ENCODE results near the gene TSC2. TPM values are rescaled to one million over a fixed set of nuclear protein-coding genes. Genes with fewer than 3 reads are reported as not detected.

The TSC2 gene
- polyA plus RNA-seq, 3 donors = 11.7 to 95.1 (median 20.8) TPM

DNA sequence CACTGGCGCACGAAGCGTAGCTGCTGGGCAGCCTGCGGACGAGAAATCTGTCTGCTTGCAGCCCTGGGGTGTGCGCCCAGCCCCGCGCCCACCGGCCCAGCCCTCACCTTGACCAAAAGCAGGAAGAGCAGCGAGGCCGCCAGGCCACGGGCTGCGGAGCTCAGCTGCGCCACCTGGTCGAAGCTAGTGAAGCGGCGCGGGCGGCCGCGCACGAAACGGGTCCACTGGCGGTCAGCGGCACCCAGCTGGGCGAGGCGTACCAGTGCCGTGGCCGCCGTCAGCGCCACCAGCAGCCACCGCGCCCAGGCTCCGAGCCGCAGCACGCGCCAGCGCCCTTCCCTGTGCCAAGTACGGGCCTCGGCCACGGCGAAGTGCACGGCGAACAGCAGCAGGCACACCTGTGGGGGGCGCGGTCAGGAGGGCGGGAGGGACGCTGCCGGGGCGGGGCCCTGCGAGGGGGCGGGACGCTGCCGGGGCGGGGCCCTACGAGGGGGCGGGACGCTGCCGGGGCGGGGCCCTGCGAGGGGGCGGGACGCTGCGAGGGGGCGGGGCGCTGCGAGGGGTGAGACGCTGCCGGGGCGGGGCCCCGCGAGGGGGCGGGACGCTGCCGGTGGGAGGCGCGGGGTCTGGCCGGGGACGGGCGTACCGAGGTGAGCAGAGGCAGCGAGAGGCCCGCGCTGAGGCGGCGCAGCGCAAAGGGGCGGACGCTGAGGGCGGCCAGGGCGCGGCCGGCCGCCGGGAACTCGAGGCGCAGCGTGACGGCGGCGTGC is 43.2 kb downstream of the TSC2 start:
- H3K4me3 ChIP-seq (replicated peaks in 1 of 3; ENCODE audit: low read depth in 2 of 3, low read length in 3 of 3) = no peak overlapping the region
- H3K36me3 ChIP-seq (replicated peaks in 1 of 2; ENCODE audit: control insufficient read depth in 1 of 2, insufficient read depth in 2 of 2, low read length in 2 of 2) = peaks cover 54 to 57% of the 10 kb centered on the region in 2 donors
- H3K4me1 ChIP-seq (ENCODE audit: control insufficient read depth in 1 of 2, insufficient read depth in 2 of 2, low read length in 2 of 2) = no peaks in the 10 kb centered on the region
- no peaks in the 10 kb centered on the region for H3K9me3 ChIP-seq (replicated peaks in 1 of 2; ENCODE audit: control insufficient read depth in 1 of 2, insufficient read depth in 1 of 2, low read length in 2 of 2)
- no peaks in the 10 kb centered on the region for H3K79me2 ChIP-seq (ENCODE audit: insufficient read depth, low read length)
- H3K4me1 Mint-ChIP-seq = no peaks in the 10 kb centered on the region
- no peak overlapping the region for H2AFZ ChIP-seq (ENCODE audit: insufficient read depth, low read depth, low read length, poor library complexity, severe bottlenecking)
- DNase-seq = no peak
- no peak overlapping the region for H3K9ac ChIP-seq (ENCODE audit: insufficient read depth, low read length, poor library complexity, severe bottlenecking)
- WGBS (ENCODE audit: insufficient coverage) = 95% methylated on average over 80 of the region's 101 CpGs
- H3K36me3 Mint-ChIP-seq = peaks cover 31 to 64% of the 10 kb centered on the region in 2 donors
- H4K20me1 ChIP-seq (ENCODE audit: insufficient read depth, low read length) = no peaks in the 10 kb centered on the region
- H3K27me3 ChIP-seq (ENCODE audit: control insufficient read depth in 2 of 2, insufficient read depth in 2 of 2, low read length in 2 of 2) = no peaks in the 10 kb centered on the region
- H3K27ac ChIP-seq (ENCODE audit: low read depth in 1 of 2, low read length in 2 of 2) = no peak overlapping the region
- no peak for TF ChIP-seq CTCF (IDR thresholded peaks at IDR 0.05)
- intact Hi-C loops (cut with micrococcal nuclease) = no loop called here
- no peaks in the 10 kb centered on the region for H3K27me3 Mint-ChIP-seq (ENCODE audit: low read depth in 3 of 3)
- H3K4me3 Mint-ChIP-seq = no peak overlapping the region
- no peak overlapping the region for H3K27ac Mint-ChIP-seq
- peaks cover 0 to 2% (median 0%) of the 10 kb centered on the region in 7 donors for H3K9me3 Mint-ChIP-seq
- no peak overlapping the region for H3K4me2 ChIP-seq (replicated peaks; ENCODE audit: extremely low read depth, low read length, poor library complexity, severe bottlenecking)

GRCh38 chr16:2091547-2092255 is 43.9 kb downstream of the TSC2 start:
- TF ChIP-seq CTCF (IDR thresholded peaks at IDR 0.05) = no peak
- Histone ChIP-seq H3K9ac (ENCODE audit: insufficient read depth, low read length, poor library complexity, severe bottlenecking) (no peak overlapping the region), H3K79me2 (ENCODE audit: insufficient read depth, low read length) (no peaks in the 10 kb centered on the region), H3K4me3 (replicated peaks in 1 of 3; ENCODE audit: low read depth in 2 of 3, low read length in 3 of 3) (no peak overlapping the region), H3K36me3 (replicated peaks in 1 of 2; ENCODE audit: control insufficient read depth in 1 of 2, insufficient read depth in 2 of 2, low read length in 2 of 2) (peaks cover 51 to 53% of the 10 kb centered on the region in 2 donors), H3K4me1 (ENCODE audit: control insufficient read depth in 1 of 2, insufficient read depth in 2 of 2, low read length in 2 of 2) (no peaks in the 10 kb centered on the region), H3K9me3 (replicated peaks in 1 of 2; ENCODE audit: control insufficient read depth in 1 of 2, insufficient read depth in 1 of 2, low read length in 2 of 2) (no peaks in the 10 kb centered on the region), H4K20me1 (ENCODE audit: insufficient read depth, low read length) (no peaks in the 10 kb centered on the region), H3K4me2 (replicated peaks; ENCODE audit: extremely low read depth, low read length, poor library complexity, severe bottlenecking) (no peak overlapping the region), H3K27ac (ENCODE audit: low read depth in 1 of 2, low read length in 2 of 2) (no peak overlapping the region), H3K27me3 (ENCODE audit: control insufficient read depth in 2 of 2, insufficient read depth in 2 of 2, low read length in 2 of 2) (no peaks in the 10 kb centered on the region), H2AFZ (ENCODE audit: insufficient read depth, low read depth, low read length, poor library complexity, severe bottlenecking) (no peak overlapping the region)
- Mint-ChIP-seq H3K4me3 (no peak overlapping the region), H3K27me3 (ENCODE audit: low read depth in 3 of 3) (no peaks in the 10 kb centered on the region), H3K9me3 (peaks cover 0 to 2% (median 0%) of the 10 kb centered on the region in 7 donors), H3K36me3 (peaks cover 33 to 64% of the 10 kb centered on the region in 2 donors), H3K4me1 (no peaks in the 10 kb centered on the region), H3K27ac (no peak overlapping the region)
- intact Hi-C loops (cut with micrococcal nuclease) = no loop called here
- no peak for DNase-seq
- WGBS (ENCODE audit: insufficient coverage) = 97% methylated on average over 47 of the region's 49 CpGs

All from CD14-positive monocyte (primary cell).